Measurements from ENCODE around the gene ABTB2. TPM values are rescaled to one million over a fixed set of nuclear protein-coding genes. Genes with fewer than 3 reads are reported as not detected.

Gene ABTB2
- total and polyA plus RNA-seq, 10 of the 15 experiments (the other 5 are each of a cell fraction or from before 2014, with no cell fraction given): 0.13 to 2.1 (median 0.72) TPM

- Histone ChIP-seq H3K9me3 (replicated peaks; ENCODE audit: control insufficient read depth, insufficient read depth, low read length) (no peaks in the 10 kb centered on the region), H3K79me2 (ENCODE audit: control insufficient read depth, insufficient read depth, low read length) (no peaks in the 10 kb centered on the region), H3K27me3 (replicated peaks in 1 of 2; ENCODE audit: control insufficient read depth in 2 of 2, insufficient read depth in 2 of 2, low read length in 1 of 2) (no peaks in the 10 kb centered on the region), H3K27ac (ENCODE audit: control insufficient read depth, insufficient read depth) (no peak overlapping the region), H3K9ac (ENCODE audit: control insufficient read depth, insufficient read depth, low read length) (no peak overlapping the region), H2AFZ (ENCODE audit: control insufficient read depth, low read depth, low read length) (no peak overlapping the region), H3K4me2 (ENCODE audit: control insufficient read depth, insufficient read depth) (no peak overlapping the region), H3K4me1 (ENCODE audit: control insufficient read depth, insufficient read depth, low read length) (no peaks in the 10 kb centered on the region), H3K36me3 (ENCODE audit: control insufficient read depth in 2 of 2, insufficient read depth in 2 of 2, low read length in 1 of 2) (peaks cover 0 to 3% of the 10 kb centered on the region in 2 experiments; a peak in 2 of 4 replicates), H3K4me3 (no peak overlapping the region), H4K20me1 (ENCODE audit: control insufficient read depth, insufficient read depth) (no peaks in the 10 kb centered on the region)
- ChIA-PET POLR2A (interaction anchor here (0.5 to 0.6 kb wide), 2 partner anchors 9 to 32 kb away, joined by 3 read pairs; no protein-coding TSS in a partner anchor), RAD21 (ENCODE audit: unreplicated experiment) (interaction anchor here (0.8 to 1.1 kb wide), 2 partner anchors 12 to 193 kb away, joined by 3 read pairs; partner anchors contain the start of gene ABTB2), SMC1A (ENCODE audit: uncharacterized antibody, unreplicated experiment) (no interaction called here), CTCF (interaction anchor here (2.1 kb wide), 1 partner anchor 10 kb away, joined by 6 read pairs; no protein-coding TSS in a partner anchor)
- FAIRE-seq (no peak), ATAC-seq (no peak), DNase-seq (ENCODE audit: low read depth, low spot score) (no peak)
- BruUV-seq (replicated peaks): no TSS peak
- in situ Hi-C loops (cut with MboI) (loop anchor here (25.0 kb wide), 1 partner anchor 322 kb away; no protein-coding TSS in a partner anchor), intact Hi-C loops (cut with micrococcal nuclease; ENCODE audit: unreplicated experiment) (no loop called here)
- TF ChIP-seq PML (IDR thresholded peaks at IDR 0.05; ENCODE audit: low read length) (no peak), SMAD1 (IDR thresholded peaks at IDR 0.05; ENCODE audit: low read depth, partially characterized antibody) (no peak), CEBPB (IDR thresholded peaks at IDR 0.05; ENCODE audit: borderline replicate concordance in 1 of 2, low read depth in 2 of 2, low read length in 2 of 2) (no peak), REST (IDR thresholded peaks at IDR 0.05; ENCODE audit: low read depth, low read length) (no peak), SKIL (IDR thresholded peaks at IDR 0.05; ENCODE audit: low read depth, poor library complexity, severe bottlenecking) (no peak), WRNIP1 (IDR thresholded peaks at IDR 0.05; ENCODE audit: borderline replicate concordance, low read depth, low read length) (no peak), MTA2 (IDR thresholded peaks at IDR 0.05; ENCODE audit: low read depth) (no peak), ZNF217 (IDR thresholded peaks at IDR 0.05) (no peak), STAT3 (IDR thresholded peaks at IDR 0.05; ENCODE audit: low read depth, low read length) (no peak), IKZF2 (IDR thresholded peaks at IDR 0.05) (no peak)
- TF ChIP-seq, protein P1, sequence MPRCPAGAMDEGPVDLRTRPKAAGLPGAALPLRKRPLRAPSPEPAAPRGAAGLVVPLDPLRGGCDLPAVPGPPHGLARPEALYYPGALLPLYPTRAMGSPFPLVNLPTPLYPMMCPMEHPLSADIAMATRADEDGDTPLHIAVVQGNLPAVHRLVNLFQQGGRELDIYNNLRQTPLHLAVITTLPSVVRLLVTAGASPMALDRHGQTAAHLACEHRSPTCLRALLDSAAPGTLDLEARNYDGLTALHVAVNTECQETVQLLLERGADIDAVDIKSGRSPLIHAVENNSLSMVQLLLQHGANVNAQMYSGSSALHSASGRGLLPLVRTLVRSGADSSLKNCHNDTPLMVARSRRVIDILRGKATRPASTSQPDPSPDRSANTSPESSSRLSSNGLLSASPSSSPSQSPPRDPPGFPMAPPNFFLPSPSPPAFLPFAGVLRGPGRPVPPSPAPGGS (IDR thresholded peaks at IDR 0.05; ENCODE audit: borderline replicate concordance, insufficient read depth, low read depth, low read length, poor library complexity, severe bottlenecking): no peak
- WGBS (ENCODE audit: insufficient coverage, insufficient replicate concordance, low lambda C conversion rate, missing lambda C conversion rate): 75% methylated on average over 13 of the region's 13 CpGs
Measured at GRCh38 chr11:34165121-34165520, 192.7 kb downstream of the ABTB2 start.
